ENCODE results near the gene ARPP21. TPM values are rescaled to one million over a fixed set of nuclear protein-coding genes. Genes with fewer than 3 reads are reported as not detected.

Gene ARPP21
- total and polyA plus RNA-seq, 2 donors (not counting 3 experiments of a cell fraction or from before 2014, with no cell fraction given), result not detected

DNA sequence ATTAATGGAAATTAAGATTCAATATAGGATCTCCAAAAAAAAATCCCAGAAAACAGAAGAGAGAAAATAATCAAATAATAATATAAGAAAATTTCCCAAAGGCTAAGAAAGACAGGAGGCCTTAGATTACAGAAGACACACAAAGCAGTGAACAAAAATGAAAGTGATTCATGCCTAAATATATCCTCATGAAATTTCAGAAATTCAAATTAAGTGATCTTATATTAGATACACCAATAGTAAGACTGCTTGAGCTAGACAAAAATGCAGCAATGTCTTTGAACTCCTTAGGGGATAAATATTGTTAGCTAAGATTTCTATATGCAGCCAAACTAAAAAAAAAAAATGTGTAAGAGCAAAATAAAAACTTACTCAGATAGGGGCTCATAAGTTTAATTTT, 44.6 kb upstream of the ARPP21 start:
- dilution Hi-C loops (cut with MboI; ENCODE audit: extremely low pct_ligation_motif_present, low sequenced_read_pairs) (no loop called here), intact Hi-C loops (cut with micrococcal nuclease) (no loop called here)
- no peak overlapping the region for H3K9ac ChIP-seq (replicated peaks; ENCODE audit: extremely low read depth, insufficient read depth, low read length)
- no peak overlapping the region for H3K4me3 ChIP-seq (replicated peaks in 1 of 3; ENCODE audit: insufficient read depth in 1 of 3, low read depth in 1 of 3, low read length in 3 of 3)
- no peaks in the 10 kb centered on the region for H3K27me3 ChIP-seq (ENCODE audit: control insufficient read depth in 2 of 2, insufficient read depth in 2 of 2, low read length in 2 of 2)
- no peaks in the 10 kb centered on the region for H3K36me3 ChIP-seq (ENCODE audit: control insufficient read depth in 2 of 2, extremely low read depth in 1 of 2, insufficient read depth in 2 of 2, low read length in 2 of 2)
- ChIA-PET POLR2A (no interaction called here), CTCF (interaction anchor here (0.7 to 1.9 kb wide), 2 partner anchors 8 to 282 kb away, joined by 3 to 5 read pairs; no protein-coding TSS in a partner anchor)
- no peak overlapping the region for H3K27ac ChIP-seq (ENCODE audit: insufficient read depth, low read depth, low read length)
- no TSS peak for BruUV-seq (replicated peaks)
- no peaks in the 10 kb centered on the region for H3K4me1 ChIP-seq (ENCODE audit: control insufficient read depth, extremely low read depth, insufficient read depth, low read length)
- DNase-seq (ENCODE audit: low read depth, low spot score) (no peak), FAIRE-seq (no peak)
- TF ChIP-seq EZH2 (IDR thresholded peaks at IDR 0.05; ENCODE audit: borderline replicate concordance, low read depth, low read length, severe bottlenecking) (no peak), MYC (IDR thresholded peaks at IDR 0.05; ENCODE audit: low read depth, low read length) (no peak), POLR2AphosphoS5 (IDR thresholded peaks at IDR 0.05; ENCODE audit: insufficient read depth, low read depth, low read length) (no peak), JUN (IDR thresholded peaks at IDR 0.05; ENCODE audit: borderline replicate concordance, insufficient read depth, insufficient read length, low read depth) (no peak), POLR2A (IDR thresholded peaks at IDR 0.05; ENCODE audit: low read depth, low read length) (no peak), GATA2 (IDR thresholded peaks at IDR 0.05; ENCODE audit: insufficient read depth, insufficient read length, low read depth, low read length) (no peak), FOS (IDR thresholded peaks at IDR 0.05; ENCODE audit: borderline replicate concordance, insufficient read depth, low read length) (no peak)
- TF ChIP-seq, protein P1, sequence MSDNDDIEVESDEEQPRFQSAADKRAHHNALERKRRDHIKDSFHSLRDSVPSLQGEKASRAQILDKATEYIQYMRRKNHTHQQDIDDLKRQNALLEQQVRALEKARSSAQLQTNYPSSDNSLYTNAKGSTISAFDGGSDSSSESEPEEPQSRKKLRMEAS (IDR thresholded peaks at IDR 0.05; ENCODE audit: insufficient read depth, insufficient read length), result no peak
- TF ChIP-seq, protein P2, sequence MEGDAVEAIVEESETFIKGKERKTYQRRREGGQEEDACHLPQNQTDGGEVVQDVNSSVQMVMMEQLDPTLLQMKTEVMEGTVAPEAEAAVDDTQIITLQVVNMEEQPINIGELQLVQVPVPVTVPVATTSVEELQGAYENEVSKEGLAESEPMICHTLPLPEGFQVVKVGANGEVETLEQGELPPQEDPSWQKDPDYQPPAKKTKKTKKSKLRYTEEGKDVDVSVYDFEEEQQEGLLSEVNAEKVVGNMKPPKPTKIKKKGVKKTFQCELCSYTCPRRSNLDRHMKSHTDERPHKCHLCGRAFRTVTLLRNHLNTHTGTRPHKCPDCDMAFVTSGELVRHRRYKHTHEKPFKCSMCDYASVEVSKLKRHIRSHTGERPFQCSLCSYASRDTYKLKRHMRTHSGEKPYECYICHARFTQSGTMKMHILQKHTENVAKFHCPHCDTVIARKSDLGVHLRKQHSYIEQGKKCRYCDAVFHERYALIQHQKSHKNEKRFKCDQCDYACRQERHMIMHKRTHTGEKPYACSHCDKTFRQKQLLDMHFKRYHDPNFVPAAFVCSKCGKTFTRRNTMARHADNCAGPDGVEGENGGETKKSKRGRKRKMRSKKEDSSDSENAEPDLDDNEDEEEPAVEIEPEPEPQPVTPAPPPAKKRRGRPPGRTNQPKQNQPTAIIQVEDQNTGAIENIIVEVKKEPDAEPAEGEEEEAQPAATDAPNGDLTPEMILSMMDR (IDR thresholded peaks at IDR 0.05; ENCODE audit: extremely low read depth in 1 of 2, insufficient read depth in 1 of 2, low read depth in 1 of 2, low read length in 2 of 2), result no peak
- no peaks in the 10 kb centered on the region for H4K20me1 ChIP-seq (replicated peaks; ENCODE audit: control insufficient read depth, extremely low read depth, insufficient read depth, low read length)
- H3K79me2 ChIP-seq (ENCODE audit: control insufficient read depth, insufficient read depth, low read length), result no peaks in the 10 kb centered on the region
- H3K9me3 ChIP-seq (replicated peaks; ENCODE audit: control insufficient read depth, insufficient read depth, low read length), result no peaks in the 10 kb centered on the region
- H3K4me2 ChIP-seq (ENCODE audit: insufficient read depth, low read length), result no peak overlapping the region
- no peaks in the 10 kb centered on the region for H3K9me1 ChIP-seq (replicated peaks; ENCODE audit: control insufficient read depth, extremely low read depth, insufficient read depth, low read length)
- no peak overlapping the region for H2AFZ ChIP-seq (ENCODE audit: low read depth, low read length)

Data from endothelial cell of umbilical vein (primary cell).